Loucy (cell line): ENCODE data around the gene PDIA3.

Experiments used
- CTCF ChIP-seq: fragments of 200-600 bp; sonication (generic); conservative IDR thresholded peaks from 2 replicates; pipeline ENCODE4 v1.5.1; 2014; ENCODE audit warnings: mild to moderate bottlenecking, antibody characterized with exemption, low read length
- EZH2phosphoT487 ChIP-seq: fragments of 200-600 bp; IDR thresholded peaks from 2 replicates; pipeline ENCODE4 v1.6.1; 2018; ENCODE audit warnings: antibody characterized with exemption, mild to moderate bottlenecking, moderate library complexity, borderline replicate concordance

DNA sequence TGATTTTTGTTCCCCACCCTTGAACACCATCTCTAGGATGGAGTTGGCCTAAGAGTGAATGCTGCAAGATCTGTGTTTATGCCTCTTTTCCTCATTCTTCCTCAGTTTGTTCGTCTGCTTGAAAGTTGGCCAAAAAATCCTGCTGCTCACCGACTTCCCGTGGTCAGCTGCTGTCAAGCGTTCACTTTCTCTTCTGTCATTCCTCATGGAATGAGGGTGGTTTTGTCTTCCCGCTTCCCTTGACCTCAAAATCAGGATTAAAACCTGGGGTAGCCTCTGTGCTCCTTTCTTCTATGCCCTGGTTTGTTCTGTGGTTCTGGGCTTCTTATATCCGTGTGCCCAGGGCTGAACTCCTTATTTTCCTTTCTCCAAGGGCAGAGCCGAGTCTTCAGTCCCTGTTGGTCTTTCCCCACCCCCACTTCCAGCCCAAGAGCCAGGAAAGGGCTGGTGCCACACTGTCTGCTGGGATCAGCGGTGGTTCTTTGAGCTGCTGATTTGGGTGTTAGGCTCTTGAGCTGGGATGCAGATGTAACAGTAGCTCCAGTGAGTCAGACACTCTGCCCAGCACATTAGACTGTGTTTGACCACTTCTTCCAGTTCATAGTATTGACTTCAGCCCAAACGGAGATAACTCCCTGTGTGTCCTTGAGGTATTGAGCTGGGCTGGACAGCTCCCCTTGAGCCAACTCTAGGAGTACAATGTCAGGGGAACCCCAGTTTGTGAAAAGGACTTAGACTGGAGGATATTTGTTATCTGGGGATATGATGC lies 48.2 kb downstream of the PDIA3 start:
- TF ChIP-seq CTCF, result no peak
- TF ChIP-seq EZH2phosphoT487, result no peak
